Activated T-helper 17 cell treated with anti-CD3 and anti-CD28 coated beads, Interleukin-2, amount 50 U/mL, for 72 hours (primary cell): Measurements from ENCODE around the gene GNAO1. TPM values are rescaled to one million over a fixed set of nuclear protein-coding genes. Genes with fewer than 3 reads are reported as not detected.
"Not testable (repeated sequence)": the region's sequence is repeated elsewhere in the genome, so short reads cannot be mapped to it uniquely, and the experiment has no call there.

ENCODE experiments used
- ATAC-seq: fragments of 150-1000 bp; cut with Tn5 transposase; replicated peaks from 2 replicates; pipeline ENCODE4 v1.10.0; 2021; ENCODE audit warnings: mild to moderate bottlenecking, moderate library complexity
- H3K27ac Mint-ChIP-seq: one replicate; pipeline ENCODE4 v1.8.0; 2022; ENCODE audit warnings: mixed read lengths
- H3K27me3 Mint-ChIP-seq: one replicate; pipeline ENCODE4 v1.8.0; 2022; ENCODE audit warnings: mixed read lengths
- H3K36me3 Mint-ChIP-seq: one replicate; pipeline ENCODE4 v1.8.0; 2022; ENCODE audit warnings: low read depth, mild to moderate bottlenecking, mixed read lengths
- H3K4me1 Mint-ChIP-seq: one replicate; pipeline ENCODE4 v1.8.0; 2022; ENCODE audit warnings: mixed read lengths
- H3K4me3 Mint-ChIP-seq: one replicate; pipeline ENCODE4 v1.8.0; 2022; ENCODE audit warnings: mild to moderate bottlenecking, mixed read lengths
- H3K9me3 Mint-ChIP-seq: one replicate; pipeline ENCODE4 v1.8.0; 2022; ENCODE audit warnings: mixed read lengths
- total RNA-seq, 2 donors: library from RNA; stranded (reverse); gene quantifications; one replicate each; pipeline ENCODE4 v1.2.3, GENCODE V29; 2022

GNAO1 gene
- total RNA-seq, 2 donors from 2014 or later: 0.41 to 0.74 TPM

GRCh38 chr16:56389554-56389953 is 198.3 kb downstream of the GNAO1 start:
- Mint-ChIP-seq H3K9me3 (no peaks in the 10 kb centered on the region), H3K27me3 (no peaks in the 10 kb centered on the region), H3K27ac (no peak overlapping the region), H3K4me3 (no peak overlapping the region), H3K36me3 (peaks cover 95% of the 10 kb centered on the region), H3K4me1 (peaks cover 7% of the 10 kb centered on the region)
- no peak for ATAC-seq

GRCh38 chr16:56396724-56397123 is 205.4 kb downstream of the GNAO1 start:
- not testable (repeated sequence) for H3K27me3 Mint-ChIP-seq, H3K27ac Mint-ChIP-seq, H3K4me3 Mint-ChIP-seq, H3K9me3 Mint-ChIP-seq, ATAC-seq
- Mint-ChIP-seq H3K36me3 (peaks cover 88% of the 10 kb centered on the region), H3K4me1 (peaks cover 10% of the 10 kb centered on the region)

- no peak overlapping the region for H3K27ac Mint-ChIP-seq
- no peak overlapping the region for H3K4me3 Mint-ChIP-seq
- H3K36me3 Mint-ChIP-seq: peaks cover 84% of the 10 kb centered on the region
- no peaks in the 10 kb centered on the region for H3K27me3 Mint-ChIP-seq
- no peaks in the 10 kb centered on the region for H3K9me3 Mint-ChIP-seq
- H3K4me1 Mint-ChIP-seq: peaks cover 10% of the 10 kb centered on the region
- ATAC-seq: no peak
Observed at GRCh38 chr16:56399047-56399446, 207.8 kb downstream of the GNAO1 start.

- no peaks in the 10 kb centered on the region for H3K9me3 Mint-ChIP-seq
- peaks cover 84% of the 10 kb centered on the region for H3K36me3 Mint-ChIP-seq
- ATAC-seq: no peak
Observed at GRCh38 chr16:56399486-56399885, 208.2 kb downstream of the GNAO1 start.

GRCh38 chr16:56400458-56400857 is 209.2 kb downstream of the GNAO1 start:
- H3K27ac Mint-ChIP-seq: peak overlapping the region; percentile 37
- peaks cover 84% of the 10 kb centered on the region for H3K36me3 Mint-ChIP-seq

More at GRCh38 chr16:56399486-56399885, 208.2 kb downstream of the GNAO1 start:
- no peak overlapping the region for H3K4me3 Mint-ChIP-seq
- H3K27me3 Mint-ChIP-seq: no peaks in the 10 kb centered on the region
- peak overlapping the region; percentile 37 for H3K27ac Mint-ChIP-seq
- peaks cover 10% of the 10 kb centered on the region for H3K4me1 Mint-ChIP-seq

GRCh38 chr16:56401482-56401881 is 210.2 kb downstream of the GNAO1 start:
- no peak for ATAC-seq
- Mint-ChIP-seq H3K9me3 (no peaks in the 10 kb centered on the region), H3K4me1 (peaks cover 5% of the 10 kb centered on the region), H3K27ac (no peak overlapping the region), H3K36me3 (peaks cover 77% of the 10 kb centered on the region), H3K27me3 (no peaks in the 10 kb centered on the region), H3K4me3 (no peak overlapping the region)

More at GRCh38 chr16:56400458-56400857, 209.2 kb downstream of the GNAO1 start:
- H3K4me1 Mint-ChIP-seq: peaks cover 10% of the 10 kb centered on the region
- no peaks in the 10 kb centered on the region for H3K9me3 Mint-ChIP-seq
- ATAC-seq: no peak
- H3K27me3 Mint-ChIP-seq: no peaks in the 10 kb centered on the region
- H3K4me3 Mint-ChIP-seq: no peak overlapping the region

GRCh38 chr16:56405977-56406672 is 214.8 kb downstream of the GNAO1 start:
- Mint-ChIP-seq H3K4me3 (no peak overlapping the region), H3K9me3 (no peaks in the 10 kb centered on the region), H3K4me1 (no peaks in the 10 kb centered on the region), H3K27me3 (no peaks in the 10 kb centered on the region), H3K36me3 (peaks cover 80% of the 10 kb centered on the region), H3K27ac (no peak overlapping the region)
- no peak for ATAC-seq

Other genes with a start within 250 kb of the GNAO1 start
- 10 to 100 TPM; 37.5 to 39.7 TPM for gene AMFR, start 234.1 kb downstream of the GNAO1 start, total RNA-seq